Measurements from ENCODE around the gene ATP9B.
"Not testable (repeated sequence)": the region's sequence is repeated elsewhere in the genome, so short reads cannot be mapped to it uniquely, and the experiment has no call there.

The ATP9B gene

GRCh38 chr18:79068341-79068936, 755 bp upstream of the ATP9B start:
- TF ChIP-seq CTCF (conservative IDR thresholded peaks at IDR 0.05; ENCODE audit: low read depth), result no peak
- no peak for DNase-seq (ENCODE audit: low spot score)
- ChIA-PET CTCF (no interaction called here), POLR2A (ENCODE audit: low non-redundant PET) (no interaction called here)
- H3K27ac ChIP-seq, result peak overlapping the region; percentile 93

- POLR2A ChIA-PET (ENCODE audit: low non-redundant PET), result no interaction called here
- TF ChIP-seq CTCF (conservative IDR thresholded peaks at IDR 0.05; ENCODE audit: low read depth), result no peak
- CTCF ChIA-PET, result interaction anchor here (0.6 kb wide), 1 partner anchor 65 kb away, joined by 4 read pairs; no protein-coding TSS in a partner anchor
- no peak for DNase-seq (ENCODE audit: low spot score)
- H3K27ac ChIP-seq, result peak overlapping the region; percentile 93
These were observed 540 bp downstream of the ATP9B start for GRCh38 chr18:79069717-79070151.

DNA sequence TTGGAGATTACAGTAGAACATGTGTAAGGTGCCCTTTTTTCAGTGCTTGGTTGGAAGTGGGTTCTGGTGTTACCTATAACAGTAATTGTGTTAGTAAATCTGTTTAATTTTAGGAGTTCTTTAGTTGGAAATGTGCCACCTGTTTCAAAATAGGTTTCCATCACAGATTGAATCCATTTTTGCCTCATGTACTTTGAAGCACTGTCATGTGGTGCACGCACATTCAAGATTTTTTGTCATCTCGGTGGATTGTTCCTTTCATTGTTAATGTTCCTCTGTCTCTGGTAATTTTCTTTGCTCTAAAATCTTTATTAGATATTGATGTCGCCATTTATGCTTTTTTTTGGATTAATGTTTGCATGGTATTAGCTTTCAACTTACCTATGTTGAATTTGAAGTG, 1.3 kb downstream of the ATP9B start:
- POLR2A ChIA-PET (ENCODE audit: low non-redundant PET), result no interaction called here
- H3K27ac ChIP-seq, result no peak overlapping the region
- CTCF ChIA-PET, result interaction anchor here (0.6 kb wide), 1 partner anchor 66 kb away, joined by 4 read pairs; no protein-coding TSS in a partner anchor
- TF ChIP-seq CTCF (conservative IDR thresholded peaks at IDR 0.05; ENCODE audit: low read depth), result no peak
- no peak for DNase-seq (ENCODE audit: low spot score)

DNA sequence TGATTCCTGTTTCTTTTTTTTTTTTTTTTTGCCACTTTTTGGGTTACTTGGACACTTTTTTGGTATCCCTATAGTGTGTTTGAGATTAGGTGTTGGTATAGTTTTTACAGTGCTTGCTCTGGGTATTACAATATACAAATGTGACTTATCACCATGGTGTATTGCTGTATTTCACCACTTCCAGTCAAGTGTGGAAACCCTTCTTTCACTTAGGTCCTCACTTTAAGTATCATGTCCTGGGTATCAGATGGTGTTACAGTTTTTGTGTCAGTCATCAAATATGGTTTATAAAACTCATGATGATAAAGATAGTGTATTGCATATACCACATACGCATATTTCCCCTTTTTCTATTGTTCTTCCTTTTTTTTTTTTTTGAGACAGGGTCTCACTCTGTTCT, 1.8 kb downstream of the ATP9B start:
- no peak for DNase-seq (ENCODE audit: low spot score)
- ChIA-PET CTCF (no interaction called here), POLR2A (ENCODE audit: low non-redundant PET) (no interaction called here)
- no peak for TF ChIP-seq CTCF (conservative IDR thresholded peaks at IDR 0.05; ENCODE audit: low read depth)
- H3K27ac ChIP-seq, result no peak overlapping the region

DNA sequence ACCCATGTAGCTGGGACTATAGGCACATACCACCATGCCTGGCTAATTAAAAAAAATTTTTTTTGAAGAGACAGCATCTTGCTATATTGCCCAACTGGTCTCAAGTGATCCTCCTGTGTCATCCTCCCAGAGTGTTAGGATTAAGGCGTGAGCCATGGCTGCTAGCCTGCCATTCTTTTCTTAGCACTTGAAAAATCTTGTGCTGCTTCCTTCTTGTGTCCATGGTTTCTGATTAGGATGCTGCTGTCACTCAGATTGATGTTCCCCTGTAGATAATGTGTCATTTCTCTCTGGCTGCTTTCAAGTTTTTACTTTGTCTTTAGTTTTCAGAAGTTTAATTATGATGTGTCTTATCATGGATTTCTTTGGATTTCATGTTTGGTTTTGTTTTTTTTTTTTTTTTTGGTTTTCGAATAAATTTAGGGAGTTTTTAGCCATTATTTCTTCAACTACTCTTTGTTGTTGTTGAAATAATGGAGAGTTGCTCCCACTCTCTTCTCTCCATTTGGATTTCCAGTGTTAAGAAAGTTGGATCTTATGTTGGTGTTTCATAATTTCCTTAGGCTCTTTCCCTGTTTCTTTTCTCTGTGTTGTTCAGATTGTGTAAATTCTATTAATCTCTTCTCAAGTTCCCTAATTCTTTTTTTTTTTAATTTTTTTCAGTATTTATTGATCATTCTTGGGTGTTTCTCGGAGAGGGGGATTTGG, 2.5 kb downstream of the ATP9B start:
- ChIA-PET CTCF (no interaction called here), POLR2A (ENCODE audit: low non-redundant PET) (no interaction called here)
- TF ChIP-seq CTCF (conservative IDR thresholded peaks at IDR 0.05; ENCODE audit: low read depth), result no peak

DNA sequence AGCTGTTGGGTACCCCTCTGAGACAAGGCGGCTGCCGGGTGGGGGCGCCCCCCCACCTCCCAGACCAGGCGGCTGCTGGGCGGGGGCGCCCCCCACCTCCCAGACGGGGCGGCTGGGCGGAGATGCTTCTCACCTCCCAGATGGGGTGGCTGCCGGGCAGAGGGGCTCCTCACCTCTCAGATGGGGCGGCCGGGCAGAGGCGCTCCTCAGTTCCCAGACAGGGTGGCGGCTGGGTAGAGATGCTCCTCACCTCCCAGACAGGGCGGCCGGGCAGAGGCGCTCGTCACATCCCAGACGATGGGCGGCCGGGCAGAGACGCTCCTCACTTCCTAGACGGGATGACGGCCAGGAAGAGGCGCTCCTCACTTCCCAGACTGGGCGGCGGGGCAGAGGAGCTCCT, 3.5 kb downstream of the ATP9B start:
- CTCF ChIA-PET; POLR2A ChIA-PET (ENCODE audit: low non-redundant PET); H3K27ac ChIP-seq; DNase-seq (ENCODE audit: low spot score): not testable (repeated sequence)

More for the DNA sequence above, 2.5 kb downstream of the ATP9B start:
- DNase-seq (ENCODE audit: low spot score), result no peak
- H3K27ac ChIP-seq, result no peak overlapping the region

GRCh38 chr18:79077181-79077580, 8.0 kb downstream of the ATP9B start:
- no peak for DNase-seq (ENCODE audit: low spot score)
- no peak for TF ChIP-seq CTCF (conservative IDR thresholded peaks at IDR 0.05; ENCODE audit: low read depth)
- H3K27ac ChIP-seq, result no peak overlapping the region
- CTCF ChIA-PET, result interaction anchor here (0.6 kb wide), 1 partner anchor 805 kb away, joined by 3 read pairs; no protein-coding TSS in a partner anchor
- POLR2A ChIA-PET (ENCODE audit: low non-redundant PET), result no interaction called here

DNA sequence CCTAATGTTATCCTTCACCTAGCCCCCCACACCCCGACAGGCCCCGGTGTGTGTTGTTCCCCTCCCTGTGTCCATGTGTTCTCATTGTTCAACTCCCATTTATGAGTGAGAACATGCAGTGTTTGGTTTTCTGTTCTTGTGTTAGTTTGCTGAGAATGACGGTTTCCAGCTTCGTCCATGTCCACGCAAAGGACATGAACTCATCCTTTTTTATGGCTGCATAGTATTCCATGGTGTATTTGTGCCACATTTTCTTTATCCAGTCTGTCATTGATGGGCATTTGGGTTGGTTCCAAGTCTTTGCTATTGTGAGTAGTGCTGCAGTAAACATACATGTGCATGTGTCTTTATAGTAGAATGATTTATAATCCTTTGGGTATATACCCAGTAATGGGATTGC, 9.6 kb downstream of the ATP9B start:
- H3K27ac ChIP-seq; POLR2A ChIA-PET (ENCODE audit: low non-redundant PET); CTCF ChIA-PET; DNase-seq (ENCODE audit: low spot score): not testable (repeated sequence)

Measured in RWPE1 (cell line).